K562 (cell line): Measurements from ENCODE around the gene INCENP. TPM values are rescaled to one million over a fixed set of nuclear protein-coding genes. Genes with fewer than 3 reads are reported as not detected.

ENCODE experiments used
- ATF1 ChIP-seq, 2 experiments: fragments of 450-650 bp in 1 of 2; IDR thresholded peaks; 2 replicates each; pipeline ENCODE4 v1.6.1; 2016; ENCODE audit warnings: missing compliant biosample characterization in 1 of 2, missing genetic modification characterization in 1 of 2
- CEBPB ChIP-seq: fragments of 450-650 bp; IDR thresholded peaks from 2 replicates; pipeline ENCODE4 v1.6.1; 2016; ENCODE audit warnings: missing genetic modification characterization, missing compliant biosample characterization
- CHCHD3 ChIP-seq: fragments of 250-450 bp; sonication (Bioruptor Pico); IDR thresholded peaks from 2 replicates; pipeline ENCODE4 v2.1.2; 2022; ENCODE audit warnings: mild to moderate bottlenecking
- CHD2 ChIP-seq: IDR thresholded peaks from 2 replicates; pipeline ENCODE4 v1.6.1; 2011; ENCODE audit warnings: low read depth, low read length
- DIDO1 ChIP-seq: fragments of 450-650 bp; IDR thresholded peaks from 2 replicates; pipeline ENCODE4 v1.6.1; 2016; ENCODE audit warnings: low read depth, missing biosample characterization, missing genetic modification characterization
- EHMT2 ChIP-seq: fragments of 450-650 bp; IDR thresholded peaks from 2 replicates; pipeline ENCODE4 v1.6.1; 2018; ENCODE audit warnings: antibody characterized with exemption
- ELF4 ChIP-seq: fragments of 450-650 bp; formaldehyde crosslinking; IDR thresholded peaks from 2 replicates; pipeline ENCODE4 v1.4.0; 2022; ENCODE audit warnings: missing genetic modification characterization
- ETV1 ChIP-seq: fragments of 450-650 bp; conservative IDR thresholded peaks from 2 replicates; pipeline ENCODE4 v1.6.1; 2016; ENCODE audit warnings: missing genetic modification characterization, control low read depth, low read depth, missing compliant biosample characterization
- ETV5 ChIP-seq: sonication (generic); formaldehyde crosslinking; IDR thresholded peaks from 2 replicates; pipeline ENCODE4 v1.4.0; 2020; ENCODE audit warnings: low read depth, mild to moderate bottlenecking, missing genetic modification reagents
- JUNB ChIP-seq: fragments of 450-650 bp; formaldehyde crosslinking; conservative IDR thresholded peaks from 2 replicates; pipeline ENCODE4 v1.4.0; 2020; ENCODE audit warnings: mild to moderate bottlenecking
- KLF1 ChIP-seq: fragments of 450-650 bp; IDR thresholded peaks from 2 replicates; pipeline ENCODE4 v1.6.1; 2016; ENCODE audit warnings: missing genetic modification characterization, missing compliant biosample characterization
- KLF16 ChIP-seq: IDR thresholded peaks from 2 replicates; pipeline ENCODE4 v1.6.1; 2016; ENCODE audit warnings: antibody characterized with exemption
- L3MBTL2 ChIP-seq: fragments of 450-650 bp; IDR thresholded peaks from 2 replicates; pipeline ENCODE4 v1.6.1; 2016; ENCODE audit warnings: mild to moderate bottlenecking, moderate library complexity
- MAZ ChIP-seq, 2 experiments: fragments of 450-650 bp in 1 of 2; sonication (generic) in 1 of 2; formaldehyde crosslinking; IDR thresholded peaks in 1 of 2; conservative IDR thresholded peaks in 1 of 2; 2 replicates each; pipeline versions ENCODE4 v1.4.0 to v1.5.0; 2020; ENCODE audit warnings: mild to moderate bottlenecking in 1 of 2, missing genetic modification reagents in 1 of 2
- MIER1 ChIP-seq: fragments of 450-650 bp; IDR thresholded peaks from 2 replicates; pipeline ENCODE4 v1.6.1; 2016; ENCODE audit warnings: antibody characterized with exemption, mild to moderate bottlenecking, low read depth
- NR2C1 ChIP-seq, 2 experiments: fragments of 450-650 bp; IDR thresholded peaks; 2 replicates each; pipeline ENCODE4 v1.6.1; 2017; ENCODE audit warnings: mild to moderate bottlenecking in 2 of 2, antibody characterized with exemption in 1 of 2, inconsistent platforms in 1 of 2, missing compliant biosample characterization in 1 of 2, missing genetic modification characterization in 1 of 2
- PHF8 ChIP-seq: fragments of 200-600 bp; sonication (generic); IDR thresholded peaks from 2 replicates; pipeline ENCODE4 v1.6.1; 2012; ENCODE audit warnings: mixed run types, mild to moderate bottlenecking, inconsistent platforms, low read length, moderate library complexity, borderline replicate concordance
- RB1 ChIP-seq: fragments of 450-650 bp; IDR thresholded peaks from 2 replicates; pipeline ENCODE4 v1.6.1; 2017; ENCODE audit warnings: low read depth, mild to moderate bottlenecking
- RBM34 ChIP-seq: fragments of 200-400 bp; formaldehyde crosslinking; IDR thresholded peaks from 2 replicates; pipeline ENCODE4 v1.6.1; 2018; ENCODE audit warnings: low read length, borderline replicate concordance; ENCODE audit not compliant: insufficient read depth
- SPI1 ChIP-seq: IDR thresholded peaks from 2 replicates; pipeline ENCODE4 v1.6.1; 2011; ENCODE audit warnings: low read depth, low read length, control low read depth, borderline replicate concordance
- STAT5B ChIP-seq: fragments of 250-450 bp; sonication (Bioruptor Pico); IDR thresholded peaks from 2 replicates; pipeline ENCODE4 v1.8.0; 2021; ENCODE audit warnings: mild to moderate bottlenecking, inconsistent platforms
- ZNF253 ChIP-seq: fragments of 250-450 bp; sonication (Bioruptor Pico); conservative IDR thresholded peaks from 2 replicates; pipeline ENCODE4 v1.6.1; 2021; ENCODE audit warnings: mild to moderate bottlenecking
- ZNF263 ChIP-seq: sonication (generic); formaldehyde crosslinking; IDR thresholded peaks from 2 replicates; pipeline ENCODE4 v1.8.0; 2022; ENCODE audit warnings: mild to moderate bottlenecking, missing genetic modification reagents, borderline replicate concordance
- ZNF316 ChIP-seq: fragments of 450-650 bp; IDR thresholded peaks from 2 replicates; pipeline ENCODE4 v1.6.1; 2016
- ZNF445 ChIP-seq: fragments of 250-450 bp; sonication (Bioruptor Pico); IDR thresholded peaks from 2 replicates; pipeline ENCODE4 v1.4.0; 2020; ENCODE audit warnings: low read depth, mild to moderate bottlenecking, moderate library complexity
- ZNF551 ChIP-seq: fragments of 250-450 bp; sonication (Bioruptor Pico); IDR thresholded peaks from 2 replicates; pipeline ENCODE4 v1.5.0; 2021; ENCODE audit warnings: mild to moderate bottlenecking, moderate library complexity
- ZNF561 ChIP-seq: fragments of 450-650 bp; formaldehyde crosslinking; conservative IDR thresholded peaks from 2 replicates; pipeline ENCODE4 v1.4.0; 2020; ENCODE audit warnings: mild to moderate bottlenecking, moderate library complexity
- polyA plus RNA-seq, 8 experiments: library from polyadenylated mRNA; depleted of rRNA in 4 of 8; stranded (reverse) in 5 of 8; unstranded in 3 of 8; fragments of >200 nt; fragmentation: Nextera tagmentation in 2 of 8; fragmentation: Illumina TruSeq in 1 of 8; extraction: Ambion mirVana in 2 of 8; extraction: Trizol in 1 of 8; gene quantifications; 2 replicates each; pipeline versions ENCODE4 v1.2.1 to v1.2.3, GENCODE V29; 2011 to 2014; ENCODE audit warnings: inconsistent platforms in 1 of 8, missing spikeins in 1 of 8
- total RNA-seq, 7 experiments: library from RNA; depleted of rRNA in 6 of 7; stranded (reverse); fragments of >200 nt in 6 of 7; fragmentation: Illumina TruSeq in 2 of 7; extraction: Trizol in 2 of 7; gene quantifications; 2 replicates each; pipeline versions ENCODE4 v1.2.1 to v1.2.3, GENCODE V29; 2011 to 2021; ENCODE audit warnings: low replicate concordance in 1 of 7
- TF ChIP-seq, protein P1 (sequence below): sonication (generic); formaldehyde crosslinking; IDR thresholded peaks from 2 replicates; pipeline ENCODE4 v1.5.0; 2020; ENCODE audit warnings: missing genetic modification reagents
- TF ChIP-seq, protein P2 (sequence below), 2 experiments: IDR thresholded peaks; 2 replicates each; pipeline ENCODE4 v1.6.1; 2012; ENCODE audit warnings: improper control_type of control experiment in 2 of 2, low read depth in 2 of 2, low read length in 2 of 2, borderline replicate concordance in 1 of 2

INCENP gene
- total and polyA plus RNA-seq, 9 of the 15 experiments (the other 6 are each of a cell fraction or from before 2014, with no cell fraction given), result 1.1 to 97.9 (median 28.2) TPM

DNA sequence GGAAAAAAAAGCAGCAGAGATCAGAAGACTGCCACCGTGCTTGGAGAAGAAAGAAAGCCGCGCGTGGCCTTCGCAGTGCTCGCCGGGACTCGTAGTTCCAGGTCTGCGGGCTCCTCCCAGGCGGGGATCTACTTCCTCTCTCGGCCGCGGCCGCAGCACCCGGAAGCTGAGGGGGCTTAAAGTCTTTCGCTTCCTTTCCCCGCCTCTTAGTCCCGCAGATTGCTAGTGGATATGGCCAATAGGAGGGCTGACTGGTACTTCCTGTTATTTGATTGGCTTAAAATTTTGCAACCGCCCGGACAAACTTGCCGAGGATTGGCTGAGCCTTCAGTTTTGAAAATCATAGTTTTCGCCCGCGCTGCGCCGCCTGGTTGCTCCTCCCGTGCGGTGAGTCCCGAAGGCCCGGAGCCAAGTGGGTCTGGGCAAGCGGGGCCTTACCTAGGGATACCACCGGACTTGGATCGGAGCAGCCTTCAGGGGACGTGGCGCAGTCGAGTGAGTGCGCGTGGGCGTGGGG is at the start of gene INCENP (continued):
- TF ChIP-seq, protein P1, sequence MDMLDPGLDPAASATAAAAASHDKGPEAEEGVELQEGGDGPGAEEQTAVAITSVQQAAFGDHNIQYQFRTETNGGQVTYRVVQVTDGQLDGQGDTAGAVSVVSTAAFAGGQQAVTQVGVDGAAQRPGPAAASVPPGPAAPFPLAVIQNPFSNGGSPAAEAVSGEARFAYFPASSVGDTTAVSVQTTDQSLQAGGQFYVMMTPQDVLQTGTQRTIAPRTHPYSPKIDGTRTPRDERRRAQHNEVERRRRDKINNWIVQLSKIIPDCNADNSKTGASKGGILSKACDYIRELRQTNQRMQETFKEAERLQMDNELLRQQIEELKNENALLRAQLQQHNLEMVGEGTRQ (CRISPR knock-in tag), result no peak
- TF ChIP-seq, protein P2, sequence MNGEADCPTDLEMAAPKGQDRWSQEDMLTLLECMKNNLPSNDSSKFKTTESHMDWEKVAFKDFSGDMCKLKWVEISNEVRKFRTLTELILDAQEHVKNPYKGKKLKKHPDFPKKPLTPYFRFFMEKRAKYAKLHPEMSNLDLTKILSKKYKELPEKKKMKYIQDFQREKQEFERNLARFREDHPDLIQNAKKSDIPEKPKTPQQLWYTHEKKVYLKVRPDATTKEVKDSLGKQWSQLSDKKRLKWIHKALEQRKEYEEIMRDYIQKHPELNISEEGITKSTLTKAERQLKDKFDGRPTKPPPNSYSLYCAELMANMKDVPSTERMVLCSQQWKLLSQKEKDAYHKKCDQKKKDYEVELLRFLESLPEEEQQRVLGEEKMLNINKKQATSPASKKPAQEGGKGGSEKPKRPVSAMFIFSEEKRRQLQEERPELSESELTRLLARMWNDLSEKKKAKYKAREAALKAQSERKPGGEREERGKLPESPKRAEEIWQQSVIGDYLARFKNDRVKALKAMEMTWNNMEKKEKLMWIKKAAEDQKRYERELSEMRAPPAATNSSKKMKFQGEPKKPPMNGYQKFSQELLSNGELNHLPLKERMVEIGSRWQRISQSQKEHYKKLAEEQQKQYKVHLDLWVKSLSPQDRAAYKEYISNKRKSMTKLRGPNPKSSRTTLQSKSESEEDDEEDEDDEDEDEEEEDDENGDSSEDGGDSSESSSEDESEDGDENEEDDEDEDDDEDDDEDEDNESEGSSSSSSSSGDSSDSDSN (IDR thresholded peaks at IDR 0.05; ENCODE audit: borderline replicate concordance in 1 of 2, low read depth in 2 of 2, low read length in 2 of 2), result peak in 1 of 2 experiments; percentile 39; a peak in 1 of 4 replicates
- TF ChIP-seq ZNF316 (peak; percentile 38; the same call in 1 of the 2 replicates), MIER1 (no peak), CHD2 (peak; percentile 78), JUNB (no peak), RB1 (no peak), ZNF253 (no peak), CEBPB (peak; percentile 84), EHMT2 (no peak), ZNF445 (no peak), ELF4 (CRISPR knock-in tag) (no peak), ZNF551 (CRISPR knock-in tag) (no peak), ETV5 (CRISPR knock-in tag) (0 out of 2 replicates have a peak, but pooled peaks have one; percentile 44), KLF16 (no peak), ZNF561 (CRISPR knock-in tag) (no peak), KLF1 (tag) (no peak), RBM34 (no peak), PHF8 (peak; percentile 76; the same call in 1 of the 2 replicates), CHCHD3 (no peak), NR2C1 (IDR thresholded peaks at IDR 0.05) (peak; percentile 93), NR2C1 (tag; IDR thresholded peaks at IDR 0.05) (peak; percentile 97), ETV1 (peak; percentile 48; the same call in 1 of the 2 replicates), L3MBTL2 (peak; percentile 71), MAZ (CRISPR knock-in tag; conservative IDR thresholded peaks at IDR 0.05 in 1 of 2, IDR thresholded peaks at IDR 0.05 in 1 of 2) (peak in 1 of 2 experiments; percentile 34; a peak in 2 of 4 replicates), SPI1 (peak; percentile 95), STAT5B (CRISPR knock-in tag) (no peak), DIDO1 (no peak), ZNF263 (CRISPR knock-in tag) (peak; percentile 91), ATF1 (CRISPR knock-in tag; IDR thresholded peaks at IDR 0.05) (no peak), ATF1 (tag; IDR thresholded peaks at IDR 0.05) (peak; percentile 87)
